GM10266 (cell line): ENCODE measurements around the gene CRAMP1.
"Not testable (repeated sequence)": the region's sequence is repeated elsewhere in the genome, so short reads cannot be mapped to it uniquely, and the experiment has no call there.

ENCODE experiments used
- DNase-seq: peaks from one replicate; pipeline ENCODE4 v3.0.0; 2012; ENCODE audit errors: extremely low spot score
- TF ChIP-seq, protein P1 (sequence below): IDR thresholded peaks from 2 replicates; pipeline ENCODE4 v1.5.1; 2012; ENCODE audit warnings: mild to moderate bottlenecking, low read depth; ENCODE audit not compliant: control insufficient read depth, insufficient read depth; ENCODE audit errors: missing control alignments

Gene CRAMP1

DNA sequence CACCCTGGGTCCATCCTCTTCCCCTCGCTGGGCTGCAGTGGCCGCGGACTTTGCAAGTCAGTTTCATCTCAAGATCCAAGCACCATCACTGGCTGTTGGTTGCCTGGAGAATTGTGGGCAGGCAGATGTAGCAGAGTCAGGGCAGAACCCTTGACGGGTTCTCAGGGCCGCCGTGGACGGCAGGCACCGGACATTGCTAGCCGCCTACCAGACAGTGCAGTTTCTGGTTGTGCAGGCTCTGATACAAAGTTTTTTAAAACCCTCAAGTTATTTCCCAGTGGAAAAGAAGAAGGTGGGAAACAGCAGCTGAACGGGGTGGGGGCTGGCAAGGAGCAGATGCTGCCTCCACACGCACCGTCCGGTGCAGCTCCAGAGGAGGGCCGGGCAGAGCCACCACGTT, 97.2 kb downstream of the CRAMP1 start:
- TF ChIP-seq, protein P1, sequence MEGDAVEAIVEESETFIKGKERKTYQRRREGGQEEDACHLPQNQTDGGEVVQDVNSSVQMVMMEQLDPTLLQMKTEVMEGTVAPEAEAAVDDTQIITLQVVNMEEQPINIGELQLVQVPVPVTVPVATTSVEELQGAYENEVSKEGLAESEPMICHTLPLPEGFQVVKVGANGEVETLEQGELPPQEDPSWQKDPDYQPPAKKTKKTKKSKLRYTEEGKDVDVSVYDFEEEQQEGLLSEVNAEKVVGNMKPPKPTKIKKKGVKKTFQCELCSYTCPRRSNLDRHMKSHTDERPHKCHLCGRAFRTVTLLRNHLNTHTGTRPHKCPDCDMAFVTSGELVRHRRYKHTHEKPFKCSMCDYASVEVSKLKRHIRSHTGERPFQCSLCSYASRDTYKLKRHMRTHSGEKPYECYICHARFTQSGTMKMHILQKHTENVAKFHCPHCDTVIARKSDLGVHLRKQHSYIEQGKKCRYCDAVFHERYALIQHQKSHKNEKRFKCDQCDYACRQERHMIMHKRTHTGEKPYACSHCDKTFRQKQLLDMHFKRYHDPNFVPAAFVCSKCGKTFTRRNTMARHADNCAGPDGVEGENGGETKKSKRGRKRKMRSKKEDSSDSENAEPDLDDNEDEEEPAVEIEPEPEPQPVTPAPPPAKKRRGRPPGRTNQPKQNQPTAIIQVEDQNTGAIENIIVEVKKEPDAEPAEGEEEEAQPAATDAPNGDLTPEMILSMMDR, result no peak

DNA sequence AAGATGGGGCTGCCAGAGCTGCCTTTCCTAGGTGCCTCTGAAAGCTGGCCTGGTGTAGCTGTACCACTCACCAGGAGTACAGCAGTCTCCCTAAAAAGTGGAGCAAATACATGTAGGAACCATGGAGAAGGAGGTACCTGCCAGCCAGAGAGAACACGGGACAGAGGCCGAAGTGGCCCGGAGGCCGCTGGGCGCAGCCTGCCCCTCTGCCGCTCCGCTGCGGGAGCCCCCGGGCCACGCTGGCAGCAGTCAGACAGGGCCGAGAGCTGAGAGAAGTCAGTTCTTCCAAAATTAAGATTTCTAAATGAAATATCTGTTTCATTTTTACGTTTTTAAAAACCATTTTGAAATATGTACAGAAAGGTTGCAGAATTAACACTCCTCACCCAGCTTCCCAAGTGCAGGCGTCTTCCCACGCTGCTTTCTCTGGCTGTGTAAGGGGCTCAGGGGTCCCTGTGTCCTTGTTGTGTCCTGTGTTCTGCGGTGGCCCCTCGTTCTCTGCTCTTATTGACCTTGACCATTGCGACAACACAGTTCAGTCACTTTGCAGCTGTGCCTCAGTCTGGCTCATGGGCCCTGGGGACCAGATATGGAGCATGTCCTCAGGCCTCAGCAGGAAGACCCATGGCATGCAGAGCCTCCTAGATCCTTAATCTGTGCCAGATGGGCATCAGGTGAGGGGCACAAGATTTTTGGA, 98.8 kb downstream of the CRAMP1 start:
- TF ChIP-seq, protein P1, result no peak

More for the DNA sequence above, 97.2 kb downstream of the CRAMP1 start:
- DNase-seq, result no peak

DNA sequence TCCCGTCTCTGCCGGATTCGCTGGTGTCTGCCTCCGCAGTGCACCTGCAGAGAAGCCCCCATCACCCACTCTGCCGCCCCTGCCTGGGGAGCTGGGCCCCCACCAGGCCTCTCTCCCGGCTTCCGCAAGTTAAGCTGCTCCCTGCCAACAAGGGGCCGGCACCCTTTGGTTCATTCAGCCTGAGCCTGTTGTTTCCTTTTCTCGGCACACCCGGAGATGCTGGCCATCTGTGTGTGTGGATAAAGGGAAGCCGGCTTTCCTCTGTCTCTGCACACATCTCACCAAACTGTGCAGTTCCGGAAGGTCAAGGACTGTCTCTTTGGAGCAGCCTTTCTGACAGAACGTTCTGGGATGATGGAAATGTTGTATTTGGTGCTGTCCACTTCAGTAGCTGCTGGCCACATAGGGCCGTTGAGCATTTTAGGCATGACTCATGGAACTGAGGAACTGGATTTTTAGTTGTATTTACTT, 100.7 kb downstream of the CRAMP1 start:
- no peak for DNase-seq
- TF ChIP-seq, protein P1, result no peak

More for the DNA sequence above, 98.8 kb downstream of the CRAMP1 start:
- DNase-seq, result no peak

DNA sequence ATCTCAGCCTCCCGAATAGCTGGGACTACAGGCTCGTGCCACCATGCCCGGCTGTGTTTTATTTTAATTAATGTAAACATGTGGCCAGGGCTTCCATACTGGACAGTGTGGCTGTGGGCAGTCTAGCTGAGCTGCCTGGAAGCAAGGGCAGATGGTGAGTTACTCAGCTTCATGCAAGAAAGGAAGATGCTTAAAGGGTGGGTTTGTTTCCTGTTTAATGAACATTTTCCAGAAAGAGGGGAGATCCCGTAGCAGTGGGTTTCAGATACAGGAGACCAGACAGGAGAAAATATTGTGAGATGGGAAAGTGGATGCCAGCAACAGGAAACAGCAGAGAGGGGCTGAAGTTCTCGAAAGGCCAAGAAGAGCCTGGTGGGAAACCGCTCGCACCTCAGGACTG, 101.2 kb downstream of the CRAMP1 start:
- no peak for DNase-seq
- TF ChIP-seq, protein P1, result no peak

DNA sequence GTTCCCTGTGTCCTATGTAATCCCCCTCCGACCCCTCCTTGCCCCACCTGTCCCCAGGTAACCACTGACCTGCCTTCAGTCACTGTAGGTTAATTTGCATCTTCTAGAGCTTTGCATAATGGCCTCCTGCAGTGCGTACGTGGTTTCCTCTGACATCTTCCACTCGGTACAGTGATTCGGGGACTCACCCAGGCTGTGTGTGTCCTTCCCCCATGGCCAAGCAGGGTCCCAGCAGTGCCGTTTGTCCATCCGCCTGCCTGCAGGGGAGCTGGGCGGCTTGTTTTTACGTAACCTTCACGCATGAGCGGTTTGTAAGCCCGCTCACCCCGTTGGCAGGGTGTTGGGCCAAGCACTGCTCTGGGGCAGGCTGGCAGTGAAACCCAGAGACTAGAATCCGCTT, 101.8 kb downstream of the CRAMP1 start:
- TF ChIP-seq, protein P1, result no peak
- DNase-seq, result peak; percentile 66

DNA sequence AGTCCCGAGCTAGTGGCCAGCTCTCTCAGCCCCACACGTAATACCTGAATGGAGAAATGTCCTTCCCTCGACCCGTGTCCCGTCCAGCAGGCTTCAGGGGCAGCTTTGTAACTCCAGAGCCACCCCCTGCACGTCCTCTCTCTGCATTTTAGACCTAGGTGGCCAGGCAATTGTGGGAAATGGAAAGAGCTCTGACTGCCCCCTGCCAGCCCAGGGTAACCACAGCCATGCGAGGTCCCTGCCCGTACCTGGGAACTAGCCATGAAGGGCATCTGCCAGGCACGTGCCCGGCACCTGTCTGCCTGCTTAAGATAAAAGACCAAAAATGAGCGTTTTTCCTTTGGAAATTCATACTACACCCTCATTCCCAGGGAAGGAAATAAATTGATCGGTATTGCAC, 103.1 kb downstream of the CRAMP1 start:
- TF ChIP-seq, protein P1, result no peak
- no peak for DNase-seq

DNA sequence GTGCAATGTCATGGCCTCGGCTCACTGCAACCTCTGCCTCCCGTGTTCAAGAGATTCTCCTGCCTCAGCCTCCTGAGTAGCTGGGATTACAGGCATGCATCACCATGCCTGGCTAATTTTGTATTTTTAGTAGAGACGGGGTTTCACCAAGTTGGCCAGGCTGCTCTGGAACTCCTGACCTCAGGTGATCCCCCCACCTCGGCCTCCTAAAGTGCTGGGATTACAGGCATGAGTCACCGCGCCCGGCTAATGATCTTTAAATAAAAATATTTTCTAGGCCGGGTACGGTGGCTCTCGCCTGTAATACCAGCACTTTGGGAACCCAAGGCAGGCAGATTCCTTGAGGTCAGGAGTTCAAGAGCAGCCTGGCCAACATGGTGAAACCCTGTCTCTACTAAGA, 106.1 kb downstream of the CRAMP1 start:
- DNase-seq, result not testable (repeated sequence)

DNA sequence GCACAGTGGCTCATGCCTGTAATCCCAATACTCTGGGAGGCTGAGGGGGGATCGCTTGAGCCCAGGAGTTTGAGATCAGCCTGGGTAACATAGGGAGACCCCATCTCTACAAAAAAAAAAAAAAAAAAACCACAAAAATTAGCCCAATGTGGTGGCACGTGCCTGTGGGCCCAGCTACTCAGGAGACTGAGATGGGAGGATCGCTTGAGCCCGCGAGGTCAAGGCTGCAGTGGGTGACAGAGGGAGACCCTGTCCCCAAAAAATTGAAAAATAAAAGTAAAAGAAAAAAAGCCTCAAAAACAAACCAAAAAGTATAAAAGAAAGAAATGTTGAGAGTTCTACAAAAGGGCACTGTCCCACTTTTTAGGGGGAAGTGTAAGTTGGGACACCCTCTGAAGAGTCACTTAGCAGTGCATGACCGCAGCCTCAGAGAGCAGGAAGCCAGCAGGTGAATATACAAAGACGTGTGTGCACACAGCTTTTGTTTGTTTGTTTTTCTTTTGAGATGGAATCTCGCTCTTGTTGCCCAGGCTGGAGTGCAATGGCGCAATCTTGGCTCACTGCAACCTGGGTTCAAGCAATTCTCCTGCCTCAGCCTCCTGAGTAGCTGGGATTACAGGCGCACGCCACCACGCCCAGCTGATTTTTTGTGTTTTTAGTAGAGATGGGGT, 107.5 kb downstream of the CRAMP1 start:
- DNase-seq, result not testable (repeated sequence)
